HCT116 (cell line): ENCODE data around the gene TENM4.

ENCODE experiments used
- ATF3 ChIP-seq: IDR thresholded peaks from 2 replicates; pipeline ENCODE4 v1.6.1; 2012
- CEBPB ChIP-seq: IDR thresholded peaks from 2 replicates; pipeline ENCODE4 v1.6.1; 2012; ENCODE audit warnings: low read depth
- CTCF ChIP-seq, 3 experiments: fragments of 200-600 bp in 1 of 3; sonication (generic) in 1 of 3; IDR thresholded peaks in 2 of 3; conservative IDR thresholded peaks in 1 of 3; 2 replicates each; pipeline ENCODE4 v1.5.1; 2012 to 2017; ENCODE audit warnings: low read depth in 2 of 3, low read length in 2 of 3, antibody characterized with exemption in 1 of 3, borderline replicate concordance in 1 of 3, control low read depth in 1 of 3, mild to moderate bottlenecking in 1 of 3, mixed read lengths in 1 of 3, mixed run types in 1 of 3, moderate library complexity in 1 of 3; ENCODE audit not compliant: insufficient read depth in 1 of 3
- EGR1 ChIP-seq: IDR thresholded peaks from 2 replicates; pipeline ENCODE4 v1.6.1; 2012; ENCODE audit warnings: low read depth
- EZH2 ChIP-seq: fragments of 200-600 bp; sonication (generic); IDR thresholded peaks from 2 replicates; pipeline ENCODE4 v1.6.1; 2017; ENCODE audit warnings: antibody characterized with exemption, mixed run types
- JUND ChIP-seq: IDR thresholded peaks from 2 replicates; pipeline ENCODE4 v1.6.1; 2012
- MAX ChIP-seq: IDR thresholded peaks from 2 replicates; pipeline ENCODE4 v1.6.1; 2012
- POLR2A ChIP-seq: IDR thresholded peaks from 2 replicates; pipeline ENCODE4 v1.7.0; 2011; ENCODE audit warnings: borderline replicate concordance; ENCODE audit not compliant: insufficient read depth, insufficient read length; ENCODE audit errors: extremely low read depth
- POLR2AphosphoS5 ChIP-seq: IDR thresholded peaks from 2 replicates; pipeline ENCODE4 v1.6.1; 2011; ENCODE audit warnings: mild to moderate bottlenecking, low read depth, low read length, moderate library complexity
- RAD21 ChIP-seq: IDR thresholded peaks from 2 replicates; pipeline ENCODE4 v1.6.1; 2012; ENCODE audit warnings: low read depth, mild to moderate bottlenecking
- REST ChIP-seq: IDR thresholded peaks from 2 replicates; pipeline ENCODE4 v1.6.1; 2012; ENCODE audit warnings: low read depth
- SIN3A ChIP-seq: IDR thresholded peaks from 2 replicates; pipeline ENCODE4 v1.6.1; 2012; ENCODE audit warnings: low read depth
- SP1 ChIP-seq: IDR thresholded peaks from 2 replicates; pipeline ENCODE4 v1.6.1; 2012; ENCODE audit warnings: low read depth
- YY1 ChIP-seq: IDR thresholded peaks from 2 replicates; pipeline ENCODE4 v1.6.1; 2011; ENCODE audit warnings: low read length, low read depth, moderate library complexity, mild to moderate bottlenecking; ENCODE audit not compliant: insufficient replicate concordance; ENCODE audit errors: extremely low read depth

GRCh38 chr11:78806214-78807004, 634.4 kb downstream of the TENM4 start:
- no peak for TF ChIP-seq POLR2AphosphoS5
- TF ChIP-seq CTCF (IDR thresholded peaks at IDR 0.05 in 2 of 3, conservative IDR thresholded peaks at IDR 0.05 in 1 of 3; ENCODE audit: borderline replicate concordance in 1 of 3, insufficient read depth in 1 of 3, low read depth in 2 of 3, low read length in 2 of 3) = no peak
- TF ChIP-seq SP1 = no peak
- TF ChIP-seq ATF3 = no peak
- no peak for TF ChIP-seq POLR2A
- TF ChIP-seq EZH2 = no peak
- no peak for TF ChIP-seq RAD21
- no peak for TF ChIP-seq REST
- no peak for TF ChIP-seq CEBPB
- TF ChIP-seq EGR1 = no peak
- no peak for TF ChIP-seq SIN3A
- no peak for TF ChIP-seq JUND
- no peak for TF ChIP-seq MAX
- TF ChIP-seq YY1 = no peak
